ENCODE data around the gene RPS26.
"Not testable (repeated sequence)": the region's sequence is repeated elsewhere in the genome, so short reads cannot be mapped to it uniquely, and the experiment has no call there.

Gene RPS26

DNA sequence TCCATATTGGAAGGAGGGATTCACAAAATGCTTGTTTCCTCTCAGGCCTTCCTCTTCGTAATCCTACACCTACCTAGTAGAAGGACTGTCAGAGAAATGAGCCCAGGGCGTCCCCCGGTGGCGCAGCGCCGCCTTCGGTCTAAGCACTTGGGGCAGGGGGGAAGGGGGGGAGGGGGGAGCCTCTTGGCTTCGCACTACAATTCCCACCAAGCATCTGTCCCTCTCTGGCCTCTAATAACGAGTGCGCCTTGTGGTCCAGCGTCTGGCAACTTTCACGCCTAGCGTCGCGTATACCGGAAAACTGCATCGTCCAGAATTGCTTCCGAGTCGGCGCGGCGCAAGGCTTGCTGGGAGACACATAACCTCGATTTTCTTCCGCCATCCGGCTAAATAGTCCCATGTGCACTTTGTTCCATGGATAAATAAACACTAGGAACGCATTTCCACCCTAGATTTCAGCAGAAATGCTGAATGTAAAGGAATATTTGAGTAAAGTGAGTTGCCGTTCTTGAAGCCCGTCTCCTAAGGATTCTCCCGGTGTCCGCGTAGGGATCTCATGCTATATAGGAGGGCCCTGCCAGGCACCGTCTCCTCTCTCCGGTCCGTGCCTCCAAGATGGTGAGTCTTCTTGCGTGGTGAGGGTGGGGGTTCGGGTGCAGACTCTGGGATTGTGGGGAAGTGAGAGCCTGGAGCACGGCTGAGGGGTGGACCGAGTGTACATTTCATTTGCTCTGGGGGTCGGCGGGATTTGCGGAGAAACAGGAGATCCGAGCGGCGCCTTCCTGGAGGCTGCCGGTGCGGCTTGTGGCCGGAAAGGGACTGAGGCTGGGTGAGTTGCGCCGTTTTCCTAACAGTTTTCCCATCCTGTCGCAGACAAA lies at the start of gene RPS26:
TSS of gene RPS26 (plus strand) at position 367 of the 878 bp plus-strand sequence. CDS start at position 616, 249 bp downstream.
- DNase-seq = peak; percentile 97 to 99

GRCh38 chr12:55993230-55993853 lies 48.4 kb upstream of the RPS26 start:
- DNase-seq = no peak

- no peak for DNase-seq
Observed at GRCh38 chr12:55995366-55995765, 46.4 kb upstream of the RPS26 start.

DNA sequence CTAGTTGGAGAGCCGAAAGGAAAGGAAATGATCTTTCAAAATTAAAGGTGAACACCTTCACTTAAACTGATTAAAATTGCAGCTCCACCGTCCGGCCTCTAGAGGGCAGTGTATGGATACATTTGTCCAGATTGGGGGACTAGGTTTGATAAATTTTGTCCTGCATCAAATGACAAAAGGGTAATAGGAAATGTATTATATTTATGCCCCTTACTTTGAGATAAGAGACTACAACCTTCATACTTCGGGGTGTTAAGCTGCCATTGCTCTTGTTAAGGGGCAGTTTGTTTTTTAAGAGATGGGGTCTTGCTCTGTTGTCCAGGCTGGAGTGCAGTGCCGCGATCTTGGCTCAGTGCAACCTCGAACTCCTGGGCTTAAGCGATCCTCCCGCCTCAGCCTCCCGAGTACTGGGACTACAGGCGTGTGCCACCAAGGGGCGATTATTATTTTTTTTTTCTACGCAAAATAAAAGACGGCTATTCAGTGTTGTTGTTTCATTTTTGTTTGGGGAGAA lies 45.5 kb upstream of the RPS26 start:
- peak; percentile 46 to 66 for DNase-seq

DNA sequence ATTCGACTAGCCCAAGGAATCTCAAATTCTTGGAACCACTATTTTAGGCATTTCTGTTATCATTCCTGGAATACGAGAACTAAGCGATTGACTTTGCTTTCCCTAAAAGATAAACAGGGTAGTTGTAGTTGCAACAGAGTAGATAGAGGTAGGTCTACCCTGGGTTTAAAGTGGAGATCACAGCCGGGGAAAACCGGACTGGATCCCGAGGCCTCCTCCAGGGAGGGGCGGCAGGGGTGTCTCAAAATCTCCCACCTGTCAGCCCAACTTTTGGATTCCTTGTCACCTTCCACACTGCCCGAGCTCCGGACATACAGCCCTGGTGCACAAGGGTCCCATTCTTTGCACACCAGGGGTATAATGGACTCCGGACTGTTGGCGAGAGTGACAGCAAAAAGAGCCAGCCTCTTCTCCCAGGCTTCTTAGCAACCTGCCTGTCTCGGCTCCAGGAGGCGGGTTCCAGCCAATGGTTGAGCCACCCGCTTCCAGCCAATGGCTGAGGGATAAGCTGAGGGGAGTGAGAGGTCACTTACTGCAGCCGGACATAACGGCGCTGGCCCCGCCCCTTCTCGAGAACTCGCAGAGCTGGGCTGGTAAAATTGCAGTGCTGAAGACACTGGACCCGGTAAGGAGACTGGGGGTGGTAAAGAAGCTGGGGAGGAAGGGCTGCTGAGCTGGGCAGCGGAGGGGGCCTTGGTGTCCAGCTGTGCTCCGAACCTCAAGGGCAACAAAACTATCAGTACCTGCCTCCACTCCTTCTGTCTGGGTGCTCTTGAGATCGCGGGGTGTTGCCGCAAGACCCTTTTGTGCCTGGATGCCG lies 44.8 kb upstream of the RPS26 start, which contains the start of gene SUOX:
TSS of gene SUOX (plus strand) at position 562 of the 820 bp plus-strand sequence. CDS start 4,946 bp downstream, outside the sequence.
- DNase-seq = peak; percentile 64 to 91

DNA sequence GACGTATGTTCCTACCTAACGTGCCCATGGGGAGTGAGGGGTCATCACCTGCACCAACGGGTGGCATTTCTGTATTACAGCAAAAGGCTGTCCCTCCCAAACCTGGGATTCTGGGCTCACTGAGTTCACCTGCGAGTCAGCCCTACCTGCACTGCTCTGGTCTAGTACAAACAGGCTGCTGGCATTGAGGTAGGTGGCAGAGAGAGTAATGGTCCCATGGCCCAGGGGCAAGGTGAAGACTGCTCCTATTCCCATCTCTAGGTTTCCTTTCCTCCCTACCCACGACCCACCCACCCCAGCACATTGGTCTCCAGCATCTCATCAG lies 44.2 kb upstream of the RPS26 start:
- DNase-seq = no peak

GRCh38 chr12:55999522-55999921 lies 42.2 kb upstream of the RPS26 start:
- not testable (repeated sequence) for DNase-seq

DNA sequence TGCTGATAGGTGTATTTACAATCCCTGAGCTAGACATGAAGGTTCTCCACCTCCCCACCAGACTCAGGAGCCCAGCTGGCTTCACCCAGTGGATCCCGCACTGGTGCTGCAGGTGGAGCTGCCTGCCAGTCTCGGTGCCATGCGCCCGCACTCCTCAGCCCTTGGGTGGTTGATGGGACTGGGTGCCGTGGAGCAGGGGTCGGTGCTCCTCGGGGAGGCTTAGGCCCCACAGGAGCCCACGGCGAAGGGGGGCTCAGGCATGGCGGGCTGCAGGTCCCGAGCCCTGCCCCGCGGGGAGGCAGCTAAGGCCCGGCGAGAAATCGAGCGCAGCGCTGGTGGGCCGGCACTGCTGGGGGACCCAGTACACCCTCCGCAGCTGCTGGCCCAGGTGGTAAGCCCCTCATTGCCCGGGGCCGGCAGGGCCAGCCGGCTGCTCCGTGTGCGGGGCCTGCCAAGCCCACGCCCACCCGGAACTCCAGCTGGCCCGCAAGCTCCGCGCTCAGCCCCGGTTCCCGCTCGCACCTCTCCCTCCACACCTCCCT lies 41.6 kb upstream of the RPS26 start:
- DNase-seq = not testable (repeated sequence)

DNA sequence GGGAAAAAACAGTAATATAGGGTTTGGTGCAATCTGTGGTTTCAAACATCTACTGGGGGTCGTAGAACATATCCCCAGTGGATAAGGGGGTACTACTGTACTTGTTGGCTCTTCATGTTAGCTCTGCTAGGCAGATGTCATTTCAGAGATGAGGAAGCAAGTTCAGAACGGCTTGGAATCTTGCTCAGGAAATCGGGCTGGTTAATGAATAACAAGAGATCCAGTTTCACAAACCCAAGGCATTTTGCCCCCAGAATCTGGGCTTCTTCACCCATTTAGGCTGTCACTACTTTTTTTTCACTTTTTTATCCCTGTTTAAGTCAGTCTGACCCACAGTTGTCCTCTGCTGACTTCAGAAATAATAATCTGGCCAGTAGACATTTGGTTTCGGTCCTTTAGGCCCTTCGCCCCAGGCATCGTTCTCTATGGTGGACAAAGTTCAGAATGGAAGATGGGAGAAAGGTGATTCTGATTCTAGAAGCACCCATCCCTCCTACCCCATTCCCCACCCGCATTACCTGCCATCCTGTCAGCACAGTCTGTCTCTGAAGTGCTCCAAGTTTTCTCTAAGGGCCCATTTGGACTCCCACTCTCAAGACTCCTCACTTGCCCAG lies 40.1 kb upstream of the RPS26 start:
- no peak for DNase-seq

GRCh38 chr12:56003376-56003775 lies 38.3 kb upstream of the RPS26 start:
- DNase-seq = not testable (repeated sequence)

GRCh38 chr12:56004211-56004610 lies 37.5 kb upstream of the RPS26 start:
- no peak for DNase-seq

DNA sequence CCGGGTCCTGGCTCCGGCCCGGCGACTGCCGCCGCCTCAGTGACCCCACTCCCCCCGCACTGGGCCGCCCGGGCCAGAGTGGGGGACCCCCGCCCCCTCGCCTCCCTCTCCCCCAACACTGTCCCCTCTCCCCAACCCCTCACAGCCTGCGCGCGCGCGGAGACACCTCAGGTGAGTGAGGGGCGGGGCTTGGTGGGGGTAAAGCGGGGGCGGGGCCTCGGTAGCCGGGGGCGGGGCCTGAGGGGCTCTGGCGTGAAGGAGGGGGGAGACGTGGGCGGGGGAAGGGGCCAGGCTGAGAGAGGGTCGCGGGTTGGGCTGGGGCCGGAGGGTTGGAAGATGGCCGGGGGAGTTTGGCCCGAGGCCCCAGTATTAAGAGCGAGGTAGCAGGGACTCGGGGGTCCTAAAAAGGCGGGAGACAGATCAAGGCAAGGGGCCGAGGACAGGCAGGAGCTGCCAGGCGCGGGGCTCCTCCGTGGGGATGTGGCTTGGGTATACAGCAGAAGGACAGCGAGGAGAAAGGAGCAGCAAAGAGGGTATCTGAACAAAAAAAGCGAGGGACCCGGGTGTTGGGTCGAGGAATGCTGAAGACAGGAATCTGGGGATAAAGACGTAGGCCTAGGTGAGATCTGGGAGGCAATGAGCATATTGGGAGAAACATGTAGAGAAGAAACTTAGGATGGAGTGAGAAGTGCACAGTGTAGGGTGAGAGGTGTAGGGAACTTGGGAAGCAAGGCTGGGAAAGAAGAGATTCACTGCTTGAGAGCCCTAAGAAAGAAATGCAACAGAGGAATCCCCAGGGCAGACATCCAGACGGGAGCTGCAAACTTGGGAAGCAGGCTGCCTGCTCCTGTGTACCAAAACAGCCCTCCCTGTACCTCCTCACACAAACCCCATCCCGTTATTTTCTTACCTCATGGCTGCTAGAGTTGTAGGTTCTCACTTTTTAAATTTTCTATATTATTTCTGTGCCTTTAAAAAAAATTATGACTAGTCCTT lies 33.9 kb upstream of the RPS26 start:
- DNase-seq = peak in 1 of 2 experiments; percentile 43

GRCh38 chr12:56010111-56010570 lies 31.6 kb upstream of the RPS26 start:
- DNase-seq = no peak

GRCh38 chr12:56011509-56012090 lies 30.1 kb upstream of the RPS26 start:
- no peak for DNase-seq

DNA sequence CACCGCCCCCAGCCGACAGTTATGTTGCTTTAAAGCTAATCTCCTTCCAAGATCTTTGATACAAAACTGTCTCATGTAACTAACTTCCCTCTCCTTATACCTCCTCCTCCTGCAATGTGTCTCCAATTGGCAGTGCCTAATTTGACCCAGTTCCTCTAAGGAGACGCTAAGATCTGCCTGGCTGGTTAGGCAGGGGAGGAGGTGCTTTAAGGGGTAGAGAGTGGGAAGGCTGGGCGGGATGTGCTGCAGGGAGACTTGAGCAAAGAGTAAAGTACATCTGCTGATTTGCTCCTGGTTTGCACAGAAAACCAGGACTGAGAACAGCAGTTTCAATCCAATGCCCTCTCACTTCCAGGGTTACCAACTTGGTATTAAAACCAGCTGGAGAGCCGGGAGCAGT lies 28.2 kb upstream of the RPS26 start:
- no peak for DNase-seq

DNA sequence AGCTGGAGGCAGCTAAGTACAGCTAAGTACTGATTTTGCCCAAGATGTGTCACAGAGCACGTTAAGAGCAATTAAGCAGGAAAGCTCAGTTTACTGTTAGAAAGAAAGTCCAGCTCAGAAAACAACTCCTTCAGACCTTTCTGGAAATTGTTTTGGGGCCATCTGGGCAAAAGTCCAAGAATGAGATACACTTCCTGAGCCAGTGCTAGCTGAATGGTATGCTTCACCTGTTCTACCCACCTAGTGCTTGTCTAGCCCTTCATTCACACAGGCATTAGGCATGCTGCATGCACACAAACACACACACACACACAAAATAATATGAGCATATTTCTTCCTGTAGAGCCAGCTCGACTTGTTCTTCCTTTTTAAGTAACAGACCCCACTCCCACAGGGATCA lies 27.5 kb upstream of the RPS26 start:
- DNase-seq = no peak

- no peak for DNase-seq
Observed at GRCh38 chr12:56017181-56017580, 24.5 kb upstream of the RPS26 start.

DNA sequence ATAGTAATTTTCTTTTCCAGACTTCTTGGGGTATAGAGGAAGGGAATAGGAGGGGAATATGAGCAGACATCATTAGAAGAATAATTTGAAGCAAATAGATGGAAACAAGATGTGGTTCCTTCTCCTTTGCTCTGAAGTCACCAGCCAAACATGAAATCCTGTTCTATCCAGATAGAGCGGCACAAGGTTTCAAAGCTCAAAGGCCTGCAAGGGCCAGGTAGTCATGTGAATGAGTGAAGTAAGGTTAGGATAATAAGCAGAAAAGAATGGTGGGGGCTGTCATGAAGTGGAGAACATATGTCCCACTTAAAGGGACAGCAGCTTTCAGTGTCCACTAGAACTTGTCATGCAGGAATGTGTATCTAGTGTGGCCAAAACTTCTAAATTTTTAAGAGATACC lies 23.4 kb upstream of the RPS26 start:
- no peak for DNase-seq

GRCh38 chr12:56020423-56021184 lies 21.1 kb upstream of the RPS26 start, which contains the start of gene IKZF4:
TSS of gene IKZF4 (plus strand) at chr12:56021043. CDS start at chr12:56021494, 451 bp downstream.
- no peak for DNase-seq

All from NCI-H446 (cell line).